Jurkat, Clone E6-1 (cell line): ENCODE data around the gene PLEKHG7.
"Not testable (repeated sequence)": the region's sequence is repeated elsewhere in the genome, so short reads cannot be mapped to it uniquely, and the experiment has no call there.

ENCODE experiments used
- DNase-seq: peaks from one replicate; pipeline ENCODE4 v3.0.0-alpha.2; 2011; ENCODE audit warnings: low read depth, low spot score
- H3K4me3 ChIP-seq: 2 replicates; pipeline ENCODE4 v1.5.1; 2011; ENCODE audit warnings: mild to moderate bottlenecking, low read length, control low read depth, moderate library complexity

Gene PLEKHG7

DNA sequence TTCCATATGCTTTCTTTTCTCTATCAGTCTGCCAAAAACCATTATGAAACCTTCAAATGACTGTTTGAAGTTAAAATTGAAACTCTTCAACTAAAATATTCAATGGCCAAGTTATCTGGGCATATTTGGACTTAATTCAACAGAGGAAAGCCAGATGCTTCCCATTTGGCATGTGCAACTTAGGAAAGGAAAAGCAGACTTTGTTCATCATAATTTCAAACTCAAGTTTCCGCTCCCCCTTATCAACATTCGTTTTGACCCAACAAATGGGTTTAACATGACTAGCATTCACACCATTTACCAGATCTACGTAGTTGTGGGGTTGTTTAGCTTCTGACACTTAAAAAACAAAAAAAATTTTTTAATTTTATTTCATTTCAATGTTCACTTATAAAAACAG lies 75.7 kb downstream of the PLEKHG7 start:
- no peak for DNase-seq
- H3K4me3 ChIP-seq, result no peak overlapping the region

DNA sequence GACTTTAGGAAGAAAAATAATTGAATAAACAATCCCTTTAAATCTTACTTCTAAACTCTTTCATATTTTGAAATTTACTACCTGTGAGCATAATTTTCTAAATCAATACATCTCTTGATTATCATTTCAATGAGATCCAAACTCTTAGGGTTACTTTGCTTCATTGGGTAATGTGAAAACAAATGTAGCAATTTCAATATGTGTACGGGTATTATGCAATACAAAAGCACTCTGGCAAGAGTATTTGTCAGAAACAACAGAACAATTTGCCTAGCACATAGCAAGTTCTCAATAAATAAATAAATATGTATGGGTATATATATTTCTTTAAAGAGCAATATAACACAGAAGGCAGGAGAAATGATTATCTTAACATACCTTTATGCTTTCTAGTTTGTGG lies 77.1 kb downstream of the PLEKHG7 start:
- no peak overlapping the region for H3K4me3 ChIP-seq
- no peak for DNase-seq

DNA sequence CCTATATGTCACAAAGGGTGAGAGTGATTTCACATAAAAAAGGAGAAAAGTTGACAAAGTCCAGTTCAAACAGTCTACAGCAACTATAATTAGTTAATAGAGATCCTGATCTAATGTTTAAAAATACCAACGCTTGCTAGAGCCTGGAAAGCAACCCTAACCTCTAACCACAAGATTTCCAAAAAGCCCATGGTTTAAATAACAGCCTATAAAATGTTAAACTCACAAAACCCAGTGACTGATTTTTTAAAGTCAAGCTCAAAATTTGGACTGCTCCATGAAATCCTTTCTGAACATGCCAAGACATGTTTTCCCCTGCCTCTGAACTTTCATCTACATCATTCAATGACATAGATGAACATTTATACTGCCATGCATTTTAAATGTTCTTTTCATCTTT lies 81.6 kb downstream of the PLEKHG7 start:
- no peak for DNase-seq
- H3K4me3 ChIP-seq, result no peak overlapping the region

DNA sequence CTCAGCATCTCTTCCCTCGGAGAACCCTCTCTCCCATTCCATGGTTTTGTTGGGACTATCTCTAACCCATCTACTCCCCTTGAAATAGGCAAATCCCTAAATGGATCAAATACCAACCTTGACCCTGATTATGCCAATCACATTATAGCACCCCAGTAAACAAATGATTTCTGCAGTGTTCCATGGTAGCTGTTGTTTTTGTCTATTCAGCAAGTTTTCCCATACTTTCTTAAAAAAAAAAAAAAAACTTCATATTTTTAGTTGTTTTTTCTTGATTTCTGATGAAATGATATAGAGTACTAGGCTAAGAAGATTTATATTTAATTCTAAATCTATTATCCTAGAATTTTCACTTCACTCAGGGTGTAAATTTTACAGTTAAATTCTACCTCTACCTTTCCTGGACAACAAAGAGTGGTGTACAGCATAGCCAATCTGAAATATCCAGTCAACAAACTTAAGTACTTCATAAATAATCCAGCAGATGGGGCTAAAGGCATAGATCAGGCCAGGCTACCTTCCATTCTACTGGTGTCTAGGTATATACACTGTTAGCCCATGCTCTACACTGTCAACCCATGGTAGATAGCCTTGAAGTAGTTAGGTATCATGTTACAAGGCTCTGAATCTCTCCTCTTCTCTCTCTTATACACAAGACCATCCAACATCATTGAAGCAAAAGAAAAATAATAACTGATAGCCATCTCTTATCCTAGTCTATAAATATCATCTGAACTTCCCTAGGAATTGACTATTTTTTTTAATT lies 82.2 kb downstream of the PLEKHG7 start:
- peak; percentile 72 for DNase-seq
- no peak overlapping the region for H3K4me3 ChIP-seq

DNA sequence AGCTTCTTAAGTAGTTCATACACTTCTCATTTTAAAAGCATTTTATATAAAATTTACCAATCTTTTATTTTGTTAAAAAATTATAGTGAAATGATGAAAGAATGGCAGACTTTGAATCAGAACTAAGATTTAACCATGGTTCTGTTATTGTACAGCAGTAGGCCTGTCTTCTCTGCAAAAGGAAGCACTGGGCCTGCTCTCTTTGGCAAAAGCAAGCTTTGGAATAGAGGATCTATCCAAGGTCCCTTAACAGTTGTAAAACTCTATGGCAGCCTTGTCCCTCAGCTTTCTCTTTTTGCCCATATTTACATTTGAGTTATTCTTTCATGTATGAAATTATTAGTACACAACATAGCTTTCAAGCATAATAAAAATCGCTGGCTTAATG lies 82.8 kb downstream of the PLEKHG7 start:
- no peak for DNase-seq

DNA sequence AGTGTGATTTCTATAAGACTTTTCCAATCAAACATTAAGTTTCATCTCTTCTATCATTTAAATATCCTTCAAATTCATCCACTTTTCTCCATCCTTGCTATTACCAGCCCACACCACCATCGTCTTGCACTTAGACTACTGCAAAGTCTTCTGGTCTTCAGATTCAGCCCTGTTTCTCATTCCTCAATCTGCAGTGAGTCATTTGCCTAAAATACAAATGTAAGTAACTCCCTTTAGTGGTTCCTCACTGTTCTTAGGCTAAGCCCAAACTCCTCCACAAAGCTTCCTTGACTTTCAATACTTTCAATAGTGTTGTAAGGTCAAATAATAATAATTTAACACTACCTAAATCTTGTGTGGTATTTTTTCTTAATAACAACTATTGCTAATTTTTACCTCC lies 83.3 kb downstream of the PLEKHG7 start:
- no peak for DNase-seq
- no peak overlapping the region for H3K4me3 ChIP-seq

More for the DNA sequence above, 82.8 kb downstream of the PLEKHG7 start:
- no peak overlapping the region for H3K4me3 ChIP-seq

DNA sequence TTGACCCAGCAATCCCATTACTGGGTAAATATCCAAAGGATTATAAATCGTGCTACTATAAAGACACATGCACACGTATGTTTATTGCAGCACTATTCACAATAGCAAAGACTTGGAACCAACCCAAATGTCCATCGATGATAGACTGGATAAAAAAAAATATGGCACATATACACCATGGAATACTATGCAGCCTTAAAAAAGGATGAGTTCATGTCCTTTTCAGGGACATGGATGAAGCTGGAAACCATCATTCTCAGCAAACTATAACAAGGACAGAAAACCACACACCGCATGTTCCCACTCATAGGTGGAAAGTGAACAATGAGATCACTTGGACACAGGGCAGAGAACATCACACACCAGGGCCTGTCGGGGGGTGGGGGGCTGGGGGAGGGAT lies 91.6 kb downstream of the PLEKHG7 start:
- not testable (repeated sequence) for H3K4me3 ChIP-seq, DNase-seq

DNA sequence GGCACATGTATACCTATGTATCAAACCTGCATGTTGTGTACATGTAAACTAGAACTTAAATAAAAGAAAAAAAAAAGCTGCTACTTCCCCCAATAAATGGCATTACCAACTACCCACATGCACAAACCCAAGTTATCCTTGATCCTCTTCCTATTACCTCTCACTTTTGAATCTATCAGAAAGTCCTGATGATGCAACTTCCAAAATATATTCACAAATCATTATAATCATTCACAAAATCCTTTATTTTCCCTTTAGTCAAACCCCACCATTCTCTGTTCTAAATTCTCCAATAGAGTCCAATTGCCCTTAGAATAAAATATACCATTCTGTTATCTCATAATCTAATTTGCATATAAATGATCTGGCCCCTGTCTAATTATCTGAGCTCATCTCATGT lies 92.0 kb downstream of the PLEKHG7 start:
- H3K4me3 ChIP-seq, result no peak overlapping the region
- DNase-seq, result no peak

DNA sequence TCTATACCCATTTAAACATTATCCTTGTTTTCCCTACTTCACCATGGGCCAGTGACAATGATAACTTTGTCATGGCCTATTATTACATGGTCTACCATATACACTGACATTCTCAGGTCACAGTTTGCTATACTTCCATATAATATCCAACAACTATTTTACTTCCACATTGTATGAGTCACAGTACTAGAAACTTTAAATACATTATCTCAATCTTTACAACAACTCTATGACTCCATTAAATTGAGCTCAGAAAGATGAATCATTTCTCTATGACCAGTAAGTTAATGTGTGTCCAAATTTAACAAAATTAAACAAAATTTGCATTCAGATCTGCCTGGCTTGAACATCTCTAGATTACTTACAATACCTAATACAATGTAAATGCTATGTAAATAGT lies 93.9 kb downstream of the PLEKHG7 start:
- no peak overlapping the region for H3K4me3 ChIP-seq
- no peak for DNase-seq

DNA sequence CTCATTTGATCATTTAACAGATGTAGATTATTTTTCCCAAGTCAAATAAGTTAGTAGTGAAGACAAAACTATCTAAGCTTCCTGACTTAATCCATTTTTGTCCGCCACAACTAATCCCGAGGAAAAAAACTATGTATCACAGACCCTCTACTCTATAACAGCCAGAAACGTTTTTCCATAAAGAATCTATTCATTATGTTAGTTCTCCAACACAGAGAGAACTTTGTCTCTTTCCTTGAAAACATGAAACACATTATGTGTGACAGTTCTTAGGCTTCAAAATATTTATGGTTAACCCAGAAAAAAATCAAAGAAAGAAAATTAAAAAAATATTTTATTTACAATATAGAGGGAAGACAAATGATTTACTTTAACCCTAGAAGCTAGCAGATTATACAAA lies 100.1 kb downstream of the PLEKHG7 start:
- H3K4me3 ChIP-seq, result no peak overlapping the region
- no peak for DNase-seq

DNA sequence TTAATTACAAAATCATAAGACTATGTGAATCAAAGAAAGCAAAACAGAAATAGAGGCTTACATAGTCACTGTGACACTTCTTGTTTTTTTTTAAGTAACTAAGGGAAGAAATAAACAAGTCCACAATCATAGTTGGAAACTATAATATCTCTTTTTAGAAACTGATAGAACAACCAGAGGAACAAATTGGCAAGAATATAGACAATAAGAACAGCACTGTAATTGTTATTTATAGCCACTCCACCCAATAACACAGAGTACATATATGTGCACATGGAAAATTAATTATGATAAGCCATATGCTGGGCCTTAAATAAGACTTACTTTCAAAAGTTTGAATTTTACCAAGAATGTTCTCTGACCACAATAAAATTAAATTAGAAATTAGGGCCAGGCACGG lies 101.1 kb downstream of the PLEKHG7 start:
- no peak overlapping the region for H3K4me3 ChIP-seq
- DNase-seq, result no peak

DNA sequence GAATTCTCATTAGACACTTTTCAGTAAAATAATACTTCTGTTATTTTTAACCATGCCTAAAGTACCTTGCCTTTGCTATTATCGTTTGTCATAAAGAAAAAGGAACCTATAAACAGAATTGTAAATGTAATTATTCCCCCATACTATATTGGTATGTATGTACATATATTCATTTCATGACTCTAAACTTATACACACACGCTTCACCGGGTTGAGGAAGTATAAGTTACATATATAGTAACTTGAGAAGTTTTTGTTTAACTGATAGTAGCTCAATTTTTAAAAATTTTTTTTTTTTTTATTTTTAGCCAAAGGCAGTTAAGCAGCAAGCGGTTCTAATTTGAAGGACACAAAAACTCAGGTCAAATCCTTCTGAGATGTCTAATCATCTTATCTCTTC lies 107.6 kb downstream of the PLEKHG7 start:
- DNase-seq, result no peak
- H3K4me3 ChIP-seq, result no peak overlapping the region

DNA sequence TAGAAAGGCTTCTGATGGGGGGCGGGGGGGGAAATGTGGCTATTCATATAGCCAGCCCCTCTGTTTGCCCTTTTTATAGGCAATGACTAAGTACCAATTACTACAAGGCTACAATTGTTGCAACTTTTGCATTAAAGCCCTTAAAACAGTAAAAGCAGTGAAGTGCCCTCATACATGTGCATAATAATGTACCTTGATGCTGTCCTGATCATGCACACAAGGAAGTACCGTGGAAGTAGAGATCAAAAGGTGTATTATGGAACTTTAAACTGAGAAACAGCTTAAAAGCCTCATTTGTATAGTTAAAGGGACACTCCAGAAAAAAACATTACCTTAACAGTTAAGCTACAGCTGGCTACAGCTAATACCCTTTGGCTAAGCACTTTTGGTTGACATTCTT lies 111.8 kb downstream of the PLEKHG7 start:
- DNase-seq, result no peak
- no peak overlapping the region for H3K4me3 ChIP-seq

DNA sequence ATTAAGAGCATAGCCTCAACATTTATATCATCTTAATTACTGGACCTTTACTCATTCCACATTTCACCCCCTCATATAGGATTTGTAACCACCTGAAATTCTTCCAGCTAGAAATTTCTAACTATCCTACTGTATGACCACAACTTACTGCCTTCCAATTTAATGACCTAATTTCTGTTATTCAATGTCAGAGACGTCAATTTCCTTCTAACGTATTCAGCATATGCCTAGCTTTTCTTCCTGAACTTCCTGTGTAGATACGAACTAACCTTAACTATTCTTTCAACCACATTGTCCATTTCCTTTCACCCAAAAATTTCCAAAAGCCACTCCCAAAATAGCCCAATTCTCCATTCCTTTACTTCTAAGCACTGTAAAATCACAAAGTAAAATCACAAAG lies 118.4 kb downstream of the PLEKHG7 start:
- H3K4me3 ChIP-seq, result no peak overlapping the region

More for the DNA sequence above, 118.4 kb downstream of the PLEKHG7 start:
- no peak for DNase-seq
